Central memory CD8-positive, alpha-beta T cell (primary cell): ENCODE measurements around the gene NPPC.
"Not testable (repeated sequence)": the region's sequence is repeated elsewhere in the genome, so short reads cannot be mapped to it uniquely, and the experiment has no call there.

Source experiments
- ATAC-seq: fragments of 150-1000 bp; cut with Tn5 transposase; replicated peaks from 2 replicates; pipeline ENCODE4 v1.10.0; 2022; ENCODE audit warnings: mild to moderate bottlenecking, moderate FRiP score, moderate number of reproducible peaks; ENCODE audit not compliant: poor library complexity, severe bottlenecking; ENCODE audit errors: extremely low read depth
- DNase-seq, 2 donors: peaks; one replicate each; pipeline ENCODE4 v3.0.0; 2021; ENCODE audit warnings: low spot score in 2 of 2
- H3K27ac Mint-ChIP-seq: one replicate; pipeline ENCODE4 v1.8.0; 2022; ENCODE audit warnings: low read depth, mild to moderate bottlenecking, moderate library complexity, mixed read lengths
- H3K27me3 Mint-ChIP-seq: one replicate; pipeline ENCODE4 v1.8.0; 2022; ENCODE audit warnings: mixed read lengths
- H3K36me3 Mint-ChIP-seq: one replicate; pipeline ENCODE4 v1.8.0; 2022; ENCODE audit warnings: mild to moderate bottlenecking, moderate library complexity, mixed read lengths; ENCODE audit not compliant: insufficient read depth
- H3K4me1 Mint-ChIP-seq: one replicate; pipeline ENCODE4 v1.8.0; 2022; ENCODE audit warnings: mixed read lengths
- H3K4me3 Mint-ChIP-seq: one replicate; pipeline ENCODE4 v1.8.0; 2022; ENCODE audit warnings: mild to moderate bottlenecking, moderate library complexity, mixed read lengths
- H3K9me3 Mint-ChIP-seq: one replicate; pipeline ENCODE4 v1.8.0; 2022; ENCODE audit warnings: mixed read lengths

The NPPC gene

DNA sequence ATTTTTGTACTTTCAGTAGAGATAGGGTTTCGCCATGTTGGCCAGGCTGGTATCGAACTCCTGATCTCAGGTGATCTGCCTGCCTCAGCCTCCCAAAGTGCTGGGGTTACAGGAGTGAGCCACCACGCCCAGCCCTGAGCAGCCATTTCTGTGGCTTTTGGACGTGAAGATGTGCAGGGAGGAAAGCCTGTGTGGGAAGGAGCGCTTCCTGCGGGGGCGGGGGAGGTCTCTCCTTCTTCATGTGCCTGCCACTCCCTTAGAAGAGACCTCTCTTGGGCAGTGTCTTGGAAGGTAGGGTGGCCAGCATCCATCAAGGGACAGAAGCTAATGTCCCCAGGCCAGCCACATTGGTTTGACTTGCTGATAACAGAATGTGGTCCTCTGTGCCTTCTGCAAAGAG, 16.0 kb downstream of the NPPC start:
- H3K4me3 Mint-ChIP-seq, DNase-seq, ATAC-seq, H3K4me1 Mint-ChIP-seq, H3K27ac Mint-ChIP-seq, H3K9me3 Mint-ChIP-seq, H3K36me3 Mint-ChIP-seq: not testable (repeated sequence)
- peaks cover 15% of the 10 kb centered on the region for H3K27me3 Mint-ChIP-seq

GRCh38 chr2:231909631-231910030, 16.6 kb downstream of the NPPC start:
- H3K4me1 Mint-ChIP-seq = no peaks in the 10 kb centered on the region
- no peak overlapping the region for H3K27ac Mint-ChIP-seq
- H3K9me3 Mint-ChIP-seq = no peaks in the 10 kb centered on the region
- no peaks in the 10 kb centered on the region for H3K36me3 Mint-ChIP-seq
- no peak overlapping the region for H3K4me3 Mint-ChIP-seq
- ATAC-seq (no peak), DNase-seq (no peak)
- H3K27me3 Mint-ChIP-seq = peaks cover 12% of the 10 kb centered on the region

DNA sequence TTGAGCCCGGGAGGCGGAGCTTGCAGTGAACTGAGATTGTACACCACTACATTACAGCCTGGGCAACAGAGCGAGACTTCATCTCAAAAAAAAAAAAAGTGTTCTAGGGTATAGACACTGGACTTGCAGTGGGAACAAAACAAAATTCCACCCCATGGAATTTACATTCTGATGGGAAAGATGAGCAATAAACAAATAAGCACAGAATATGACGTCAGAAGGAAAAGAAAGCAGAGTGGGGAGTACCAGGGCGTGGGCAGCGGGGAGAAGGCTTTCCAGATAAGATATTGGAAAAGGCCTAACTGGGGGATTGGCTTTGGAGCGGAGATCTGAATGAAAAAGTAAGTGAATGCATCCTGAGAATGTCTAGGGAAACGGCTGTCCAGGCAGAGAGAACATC, 17.6 kb downstream of the NPPC start:
- H3K27me3 Mint-ChIP-seq = peaks cover 1% of the 10 kb centered on the region
- ATAC-seq = no peak

DNA sequence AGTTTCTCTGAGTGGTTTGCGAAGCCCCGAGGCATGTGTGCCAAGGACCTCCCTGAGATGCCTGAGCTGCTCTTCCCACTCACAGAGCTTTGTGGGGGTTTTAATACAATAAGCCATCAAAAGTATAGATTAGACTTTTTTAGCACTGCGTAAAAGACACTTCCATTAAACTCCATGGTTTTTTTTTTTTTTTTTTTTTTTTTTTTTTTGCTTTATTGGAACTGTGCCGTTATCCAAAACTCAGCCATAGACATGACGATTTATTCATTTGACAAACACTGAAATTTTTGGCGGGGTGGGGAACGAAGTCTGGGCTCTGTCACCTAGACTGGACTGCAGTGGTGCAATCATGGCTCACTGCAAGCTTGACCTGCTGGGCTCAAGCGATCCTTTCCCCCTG, 18.4 kb downstream of the NPPC start:
- Mint-ChIP-seq H3K27ac (no peak overlapping the region), H3K4me1 (no peaks in the 10 kb centered on the region), H3K27me3 (no peaks in the 10 kb centered on the region), H3K9me3 (no peaks in the 10 kb centered on the region), H3K36me3 (no peaks in the 10 kb centered on the region), H3K4me3 (no peak overlapping the region)
- no peak for ATAC-seq
- DNase-seq = no peak

More for the DNA sequence above, 17.6 kb downstream of the NPPC start:
- Mint-ChIP-seq H3K9me3 (no peaks in the 10 kb centered on the region), H3K27ac (no peak overlapping the region), H3K36me3 (no peaks in the 10 kb centered on the region), H3K4me3 (no peak overlapping the region), H3K4me1 (no peaks in the 10 kb centered on the region)
- DNase-seq = no peak

- Mint-ChIP-seq H3K27me3 (peaks cover 9% of the 10 kb centered on the region), H3K9me3 (no peaks in the 10 kb centered on the region), H3K4me3 (no peak overlapping the region), H3K4me1 (no peaks in the 10 kb centered on the region), H3K27ac (no peak overlapping the region), H3K36me3 (no peaks in the 10 kb centered on the region)
- no peak for DNase-seq
- ATAC-seq = no peak
Measured at GRCh38 chr2:231905026-231905425, 21.2 kb downstream of the NPPC start.

DNA sequence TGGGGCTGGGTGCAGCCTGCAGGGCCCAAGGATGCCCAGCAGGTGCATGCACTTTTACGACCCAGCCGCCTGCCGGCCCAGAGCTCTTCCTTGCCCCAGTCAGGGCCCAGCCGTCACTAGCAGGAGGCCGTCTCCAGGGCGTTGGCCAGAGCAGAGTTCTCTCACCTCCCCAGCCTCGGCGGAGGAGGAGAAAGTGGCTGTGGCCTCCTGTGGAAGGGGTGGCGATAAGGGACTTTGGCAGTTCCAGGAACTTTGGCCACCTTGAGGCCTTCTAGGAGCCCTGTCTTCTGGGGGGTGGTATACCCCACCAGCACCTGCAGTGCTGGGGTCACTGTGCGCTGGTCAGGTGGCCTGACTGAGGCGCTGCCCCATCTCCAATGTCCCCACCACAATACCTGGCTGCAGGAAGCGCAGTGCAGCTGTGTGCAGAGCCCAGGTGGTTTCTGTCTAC, 22.0 kb downstream of the NPPC start:
- ATAC-seq (no peak), DNase-seq (no peak)
- no peaks in the 10 kb centered on the region for H3K9me3 Mint-ChIP-seq
- H3K27ac Mint-ChIP-seq = no peak overlapping the region
- H3K4me1 Mint-ChIP-seq = no peaks in the 10 kb centered on the region
- H3K4me3 Mint-ChIP-seq = no peak overlapping the region
- H3K27me3 Mint-ChIP-seq = peaks cover 9% of the 10 kb centered on the region
- H3K36me3 Mint-ChIP-seq = no peaks in the 10 kb centered on the region

- Mint-ChIP-seq H3K9me3 (no peaks in the 10 kb centered on the region), H3K27ac (no peak overlapping the region), H3K4me3 (no peak overlapping the region), H3K4me1 (no peaks in the 10 kb centered on the region), H3K36me3 (no peaks in the 10 kb centered on the region), H3K27me3 (peaks cover 9% of the 10 kb centered on the region)
- ATAC-seq = no peak
- DNase-seq = no peak
Measured at GRCh38 chr2:231902598-231902997, 23.6 kb downstream of the NPPC start.

- H3K36me3 Mint-ChIP-seq = no peaks in the 10 kb centered on the region
- DNase-seq (no peak), ATAC-seq (no peak)
- H3K9me3 Mint-ChIP-seq = no peaks in the 10 kb centered on the region
- peaks cover 9% of the 10 kb centered on the region for H3K27me3 Mint-ChIP-seq
- H3K4me3 Mint-ChIP-seq = no peak overlapping the region
- H3K27ac Mint-ChIP-seq = no peak overlapping the region
- no peaks in the 10 kb centered on the region for H3K4me1 Mint-ChIP-seq
Measured at GRCh38 chr2:231900972-231901371, 25.2 kb downstream of the NPPC start.

DNA sequence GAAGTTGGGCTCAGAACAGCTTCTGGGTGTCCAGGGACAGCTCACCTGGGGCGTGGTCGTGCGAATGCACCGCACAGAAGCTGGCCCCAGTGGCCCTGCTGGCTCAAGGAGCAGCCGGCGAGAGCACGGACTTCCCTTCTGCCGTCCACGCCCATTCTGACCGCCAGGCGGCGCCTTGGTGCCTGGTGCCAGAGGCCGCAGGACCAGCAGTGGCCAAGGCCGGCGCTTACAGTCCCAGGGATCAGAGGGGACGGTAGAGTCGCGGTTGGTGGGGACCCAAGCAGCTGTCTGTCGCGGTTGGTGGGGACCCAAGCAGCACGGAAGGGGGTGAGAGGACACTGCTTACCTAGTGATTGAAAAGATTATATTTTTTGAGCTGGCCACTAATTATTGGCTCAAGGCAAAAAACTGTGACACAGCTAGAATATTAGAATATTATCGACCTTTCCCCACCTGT, 25.7 kb downstream of the NPPC start:
- peak in 1 of 2 donors; percentile 35 for DNase-seq
- Mint-ChIP-seq H3K27me3 (peaks cover 9% of the 10 kb centered on the region), H3K36me3 (no peaks in the 10 kb centered on the region), H3K9me3 (no peaks in the 10 kb centered on the region), H3K4me3 (no peak overlapping the region), H3K27ac (no peak overlapping the region), H3K4me1 (no peaks in the 10 kb centered on the region)
- ATAC-seq = no peak

- no peak overlapping the region for H3K4me3 Mint-ChIP-seq
Measured at GRCh38 chr2:231894566-231895380, 31.4 kb downstream of the NPPC start.

GRCh38 chr2:231891514-231891905, 34.7 kb downstream of the NPPC start:
- H3K4me3 Mint-ChIP-seq = no peak overlapping the region
- peaks cover 23% of the 10 kb centered on the region for H3K27me3 Mint-ChIP-seq
- no peaks in the 10 kb centered on the region for H3K36me3 Mint-ChIP-seq
- ATAC-seq = no peak
- no peak overlapping the region for H3K27ac Mint-ChIP-seq
- H3K9me3 Mint-ChIP-seq = no peaks in the 10 kb centered on the region
- no peak for DNase-seq
- no peaks in the 10 kb centered on the region for H3K4me1 Mint-ChIP-seq

More at GRCh38 chr2:231894566-231895380, 31.4 kb downstream of the NPPC start:
- DNase-seq = no peak
- Mint-ChIP-seq H3K36me3 (no peaks in the 10 kb centered on the region), H3K9me3 (no peaks in the 10 kb centered on the region), H3K4me1 (no peaks in the 10 kb centered on the region), H3K27ac (no peak overlapping the region), H3K27me3 (no peaks in the 10 kb centered on the region)
- ATAC-seq = no peak

DNA sequence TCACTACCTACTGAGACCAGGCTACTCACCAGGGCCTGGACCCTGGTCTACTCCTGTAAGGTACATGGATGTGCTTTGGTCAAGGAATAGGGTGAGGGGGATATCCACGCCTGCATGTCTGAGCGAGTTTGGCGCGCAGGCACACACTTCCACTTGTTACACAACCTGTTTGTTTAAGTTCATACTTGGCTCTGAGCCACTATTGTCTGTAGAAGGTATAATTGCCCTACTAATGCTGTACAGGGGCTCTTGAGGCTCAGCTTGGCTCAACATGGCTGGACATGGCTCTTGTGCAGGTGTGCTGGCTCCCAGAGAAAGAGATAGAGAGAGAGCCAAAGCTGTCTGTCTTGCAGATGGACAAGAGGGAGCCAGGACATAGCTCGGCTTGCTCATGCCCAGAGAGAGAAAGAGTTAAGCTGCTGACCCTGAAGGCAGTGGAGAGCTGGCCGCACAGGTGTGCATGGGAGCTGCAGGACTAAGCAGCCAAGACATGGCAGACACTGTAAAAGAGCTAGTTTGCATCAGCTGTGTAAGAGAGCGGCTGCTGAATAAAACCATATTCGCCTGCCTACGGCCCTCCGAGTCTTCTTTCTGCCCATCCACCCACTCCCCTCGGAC, 35.2 kb downstream of the NPPC start:
- ATAC-seq (no peak), DNase-seq (no peak)
- Mint-ChIP-seq H3K27ac (no peak overlapping the region), H3K9me3 (no peaks in the 10 kb centered on the region), H3K4me1 (no peaks in the 10 kb centered on the region), H3K4me3 (no peak overlapping the region), H3K36me3 (no peaks in the 10 kb centered on the region), H3K27me3 (peaks cover 28% of the 10 kb centered on the region)

- Mint-ChIP-seq H3K9me3 (no peaks in the 10 kb centered on the region), H3K27me3 (peaks cover 54% of the 10 kb centered on the region), H3K4me1 (no peaks in the 10 kb centered on the region), H3K36me3 (no peaks in the 10 kb centered on the region), H3K27ac (no peak overlapping the region), H3K4me3 (no peak overlapping the region)
- no peak for ATAC-seq
- DNase-seq = no peak
Measured at GRCh38 chr2:231887756-231888155, 38.4 kb downstream of the NPPC start.
